Erythroblast (primary cell): ENCODE results near the gene TAMM41.

Source experiments
- GATA1 ChIP-seq: IDR thresholded peaks from 2 replicates; pipeline ENCODE4 v1.6.1; 2011; ENCODE audit warnings: low read depth, mild to moderate bottlenecking, control low read depth, low read length, moderate library complexity
- POLR2A ChIP-seq: IDR thresholded peaks from 2 replicates; pipeline ENCODE4 v1.6.1; 2011; ENCODE audit warnings: mild to moderate bottlenecking, low read length

GRCh38 chr3:11776346-11776745 lies 70.3 kb downstream of the TAMM41 start:
- TF ChIP-seq POLR2A (no peak), GATA1 (no peak)
